Panc1 (cell line): ENCODE data around the gene SLC16A3.

ENCODE experiments used
- CTCF ChIP-seq: fragments of 450-650 bp; IDR thresholded peaks from 2 replicates; pipeline ENCODE4 v1.5.1; 2017; ENCODE audit warnings: mild to moderate bottlenecking
- SIN3A ChIP-seq: IDR thresholded peaks from 2 replicates; pipeline ENCODE4 v1.6.1; 2012; ENCODE audit warnings: low read depth, mild to moderate bottlenecking, low read length, moderate library complexity, borderline replicate concordance; ENCODE audit not compliant: insufficient read depth

GRCh38 chr17:82193520-82194220 lies 35.2 kb upstream of the SLC16A3 start:
- TF ChIP-seq CTCF = no peak
- no peak for TF ChIP-seq SIN3A
